GM19438 (cell line): ENCODE data around the gene MSMP.

Experiments
- ATAC-seq: cut with Tn5 transposase; IDR thresholded peaks from one replicate; pipeline ENCODE4 v1.9.1; 2021; ENCODE audit warnings: low read depth; ENCODE audit not compliant: unreplicated experiment

MSMP gene

GRCh38 chr9:35746583-35746982, 7.5 kb downstream of the MSMP start:
- ATAC-seq = no peak

- no peak for ATAC-seq
These were observed 8.5 kb downstream of the MSMP start for GRCh38 chr9:35745569-35745968.

- ATAC-seq = no peak
These were observed 10.1 kb downstream of the MSMP start for GRCh38 chr9:35743880-35744518.

- ATAC-seq = no peak
These were observed 10.6 kb downstream of the MSMP start for GRCh38 chr9:35743452-35743851.

GRCh38 chr9:35741740-35742139, 12.3 kb downstream of the MSMP start:
- no peak for ATAC-seq

GRCh38 chr9:35740243-35740642, 13.8 kb downstream of the MSMP start:
- ATAC-seq = no peak

- no peak for ATAC-seq
These were observed 15.2 kb downstream of the MSMP start for GRCh38 chr9:35738924-35739323.

- no peak for ATAC-seq
These were observed 15.9 kb downstream of the MSMP start for GRCh38 chr9:35738186-35738585.

GRCh38 chr9:35737143-35737542, 16.9 kb downstream of the MSMP start:
- no peak for ATAC-seq

- no peak for ATAC-seq
These were observed 17.9 kb downstream of the MSMP start for GRCh38 chr9:35736201-35736633.

GRCh38 chr9:35734096-35734495, 20.0 kb downstream of the MSMP start:
- no peak for ATAC-seq

GRCh38 chr9:35732800-35733541, 21.1 kb downstream of the MSMP start:
- no peak for ATAC-seq

GRCh38 chr9:35732185-35732799, 21.8 kb downstream of the MSMP start, which contains the start of the genes CREB3 and TLN1:
TSS of gene CREB3 (plus strand) at chr9:35732666. CDS start at chr9:35732773, 107 bp downstream.
TSS of gene TLN1 (minus strand) at chr9:35732195. CDS start at chr9:35725694, 6,501 bp downstream.
- peak; percentile 71 for ATAC-seq

- no peak for ATAC-seq
These were observed 22.5 kb downstream of the MSMP start for GRCh38 chr9:35731415-35732184.

- no peak for ATAC-seq
These were observed 23.6 kb downstream of the MSMP start for GRCh38 chr9:35730486-35730854.

- no peak for ATAC-seq
These were observed 24.2 kb downstream of the MSMP start for GRCh38 chr9:35729700-35730485.

GRCh38 chr9:35729101-35729500, 25.0 kb downstream of the MSMP start:
- no peak for ATAC-seq

GRCh38 chr9:35728041-35728971, 25.8 kb downstream of the MSMP start:
- no peak for ATAC-seq

- ATAC-seq = no peak
These were observed 26.4 kb downstream of the MSMP start for GRCh38 chr9:35727676-35728040.
